Smooth muscle cell (in vitro differentiated cells): ENCODE data around the gene DNER. TPM values are rescaled to one million over a fixed set of nuclear protein-coding genes. Genes with fewer than 3 reads are reported as not detected.
A peak's percentile ranks its signal among the peaks of the same experiment; 100 is the strongest.
"Not testable (repeated sequence)": the region's sequence is repeated elsewhere in the genome, so short reads cannot be mapped to it uniquely, and the experiment has no call there.

Experiments used
- DNase-seq: peaks from one replicate; lab custom pipeline; 2025; ENCODE audit not compliant: unreplicated experiment; lab: John Stamatoyannopoulos, UW
- H2AFZ ChIP-seq: fragments of 200-600 bp; sonication (generic); 2 replicates; pipeline ENCODE4 v1.6.0; 2016; ENCODE audit warnings: antibody characterized with exemption, low read depth, mild to moderate bottlenecking
- H3F3A ChIP-seq: fragments of 200-600 bp; sonication (generic); 2 replicates; pipeline ENCODE4 v1.6.0; 2017; ENCODE audit warnings: antibody characterized with exemption, low read depth
- H3K27ac ChIP-seq: fragments of 200-600 bp; sonication (generic); 2 replicates; pipeline ENCODE4 v1.5.1; 2016; ENCODE audit warnings: low read depth, mild to moderate bottlenecking
- H3K27me3 ChIP-seq: fragments of 200-600 bp; sonication (generic); 2 replicates; pipeline ENCODE4 v1.6.1; 2016; ENCODE audit warnings: low read depth, mild to moderate bottlenecking
- H3K36me3 ChIP-seq: fragments of 200-600 bp; sonication (generic); 2 replicates; pipeline ENCODE4 v1.5.1; 2016; ENCODE audit warnings: low read depth
- H3K4me1 ChIP-seq: fragments of 200-600 bp; sonication (generic); 2 replicates; pipeline ENCODE4 v1.5.1; 2016; ENCODE audit warnings: low read depth
- H3K4me2 ChIP-seq: fragments of 200-600 bp; sonication (generic); 2 replicates; pipeline ENCODE4 v1.6.0; 2016; ENCODE audit warnings: mild to moderate bottlenecking
- H3K4me3 ChIP-seq: fragments of 200-600 bp; sonication (generic); 2 replicates; pipeline ENCODE4 v1.5.1; 2016; ENCODE audit warnings: mild to moderate bottlenecking
- H3K79me2 ChIP-seq: fragments of 200-600 bp; sonication (generic); 2 replicates; pipeline ENCODE4 v1.6.0; 2016; ENCODE audit warnings: low read depth, mild to moderate bottlenecking
- H3K9ac ChIP-seq: fragments of 200-600 bp; sonication (generic); 2 replicates; pipeline ENCODE4 v1.6.0; 2016; ENCODE audit warnings: low read depth
- H3K9me3 ChIP-seq: fragments of 200-600 bp; sonication (generic); replicated peaks from 2 replicates; pipeline ENCODE4 v1.5.1; 2016; ENCODE audit warnings: low read depth
- H4K20me1 ChIP-seq: fragments of 200-600 bp; sonication (generic); 2 replicates; pipeline ENCODE4 v1.6.0; 2016; ENCODE audit warnings: low read depth
- WGBS: methylation state at CpG from one replicate; pipeline ENCODE4 v1.1.7; 2016; ENCODE audit warnings: low lambda C conversion rate; 5-methylcytosine and 5-hydroxymethylcytosine counted together
- polyA plus RNA-seq: library from polyadenylated mRNA; unstranded; fragments of >200 nt; fragmentation: Nextera tagmentation; extraction: Ambion mirVana; gene quantifications from 2 replicates; pipeline ENCODE4 v1.2.1, GENCODE V29; 2016
- total RNA-seq: library from RNA; depleted of rRNA; stranded (reverse); fragments of >200 nt; gene quantifications from 2 replicates; pipeline ENCODE4 v1.2.3, GENCODE V29; 2014
- TF ChIP-seq, protein P1 (sequence below): fragments of 200-600 bp; sonication (generic); IDR thresholded peaks from 2 replicates; pipeline ENCODE4 v1.5.1; 2017; ENCODE audit warnings: borderline replicate concordance, mild to moderate bottlenecking, antibody characterized with exemption; ENCODE audit not compliant: insufficient read depth, poor library complexity, severe bottlenecking

Gene DNER
- total and polyA plus RNA-seq, 2 experiments from 2014 or later = 0.31 to 0.61 TPM

DNA sequence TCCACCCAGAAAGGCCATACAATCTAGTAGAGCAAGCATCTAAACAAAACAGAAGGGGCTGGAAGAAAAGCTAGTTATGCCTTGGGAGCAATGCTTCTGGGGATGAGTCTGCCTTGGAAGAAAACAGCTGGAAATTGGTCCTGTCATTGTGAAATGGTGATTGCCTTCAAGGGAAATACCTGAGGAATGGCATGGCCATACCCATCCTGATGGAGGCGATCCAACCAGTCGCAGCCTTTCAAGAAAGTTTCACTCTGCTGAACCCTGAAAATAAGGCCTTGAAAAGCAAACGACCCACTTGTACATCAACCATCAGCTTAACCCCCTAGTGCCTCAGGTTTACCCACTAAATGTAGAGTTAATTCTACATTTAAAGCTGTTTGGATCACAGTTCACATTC lies 370.7 kb downstream of the DNER start:
- H3K27me3 ChIP-seq = no peaks in the 10 kb centered on the region
- no peaks in the 10 kb centered on the region for H3K4me1 ChIP-seq
- H2AFZ ChIP-seq = no peak overlapping the region
- no peak overlapping the region for H3K9ac ChIP-seq
- H3F3A ChIP-seq = no peaks in the 10 kb centered on the region
- no peak overlapping the region for H3K4me2 ChIP-seq
- TF ChIP-seq, protein P1, sequence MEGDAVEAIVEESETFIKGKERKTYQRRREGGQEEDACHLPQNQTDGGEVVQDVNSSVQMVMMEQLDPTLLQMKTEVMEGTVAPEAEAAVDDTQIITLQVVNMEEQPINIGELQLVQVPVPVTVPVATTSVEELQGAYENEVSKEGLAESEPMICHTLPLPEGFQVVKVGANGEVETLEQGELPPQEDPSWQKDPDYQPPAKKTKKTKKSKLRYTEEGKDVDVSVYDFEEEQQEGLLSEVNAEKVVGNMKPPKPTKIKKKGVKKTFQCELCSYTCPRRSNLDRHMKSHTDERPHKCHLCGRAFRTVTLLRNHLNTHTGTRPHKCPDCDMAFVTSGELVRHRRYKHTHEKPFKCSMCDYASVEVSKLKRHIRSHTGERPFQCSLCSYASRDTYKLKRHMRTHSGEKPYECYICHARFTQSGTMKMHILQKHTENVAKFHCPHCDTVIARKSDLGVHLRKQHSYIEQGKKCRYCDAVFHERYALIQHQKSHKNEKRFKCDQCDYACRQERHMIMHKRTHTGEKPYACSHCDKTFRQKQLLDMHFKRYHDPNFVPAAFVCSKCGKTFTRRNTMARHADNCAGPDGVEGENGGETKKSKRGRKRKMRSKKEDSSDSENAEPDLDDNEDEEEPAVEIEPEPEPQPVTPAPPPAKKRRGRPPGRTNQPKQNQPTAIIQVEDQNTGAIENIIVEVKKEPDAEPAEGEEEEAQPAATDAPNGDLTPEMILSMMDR = no peak
- H3K79me2 ChIP-seq = no peaks in the 10 kb centered on the region
- H4K20me1 ChIP-seq = no peaks in the 10 kb centered on the region
- no peaks in the 10 kb centered on the region for H3K36me3 ChIP-seq
- peak overlapping the region; percentile 47 for H3K27ac ChIP-seq
- no peaks in the 10 kb centered on the region for H3K9me3 ChIP-seq
- H3K4me3 ChIP-seq = no peak overlapping the region
- DNase-seq = no peak
- WGBS = 78% methylated on average over 3 of the region's 3 CpGs

DNA sequence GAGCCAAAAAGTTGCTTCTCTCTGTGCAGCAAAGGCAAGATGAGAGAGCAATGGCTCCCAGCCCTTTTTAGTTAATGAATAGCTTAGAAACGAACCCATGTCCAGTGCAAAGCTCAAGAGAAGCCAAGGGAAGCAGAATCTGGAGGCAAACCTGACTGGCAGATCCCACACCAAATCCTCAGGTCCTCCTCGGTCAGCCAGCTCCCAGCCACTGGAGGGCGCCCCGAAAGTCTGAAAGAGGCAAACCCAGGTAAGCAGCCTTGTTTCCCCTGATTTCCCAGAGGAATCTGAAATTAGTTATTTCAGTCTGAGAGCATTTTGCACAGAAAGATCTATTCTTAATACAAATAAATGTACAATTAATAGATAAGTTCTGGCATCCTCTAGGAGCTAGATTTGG lies 372.0 kb downstream of the DNER start:
- no peak overlapping the region for H2AFZ ChIP-seq
- H3K4me2 ChIP-seq = no peak overlapping the region
- H4K20me1 ChIP-seq = no peaks in the 10 kb centered on the region
- no peak overlapping the region for H3K4me3 ChIP-seq
- 35% methylated on average over 4 of the region's 4 CpGs for WGBS
- no peaks in the 10 kb centered on the region for H3K4me1 ChIP-seq
- no peaks in the 10 kb centered on the region for H3K9me3 ChIP-seq
- no peaks in the 10 kb centered on the region for H3K36me3 ChIP-seq
- TF ChIP-seq, protein P1 = peak; percentile 38
- H3K79me2 ChIP-seq = no peaks in the 10 kb centered on the region
- H3K9ac ChIP-seq = no peak overlapping the region
- DNase-seq = no peak
- no peaks in the 10 kb centered on the region for H3K27me3 ChIP-seq
- H3F3A ChIP-seq = no peaks in the 10 kb centered on the region
- no peak overlapping the region for H3K27ac ChIP-seq

DNA sequence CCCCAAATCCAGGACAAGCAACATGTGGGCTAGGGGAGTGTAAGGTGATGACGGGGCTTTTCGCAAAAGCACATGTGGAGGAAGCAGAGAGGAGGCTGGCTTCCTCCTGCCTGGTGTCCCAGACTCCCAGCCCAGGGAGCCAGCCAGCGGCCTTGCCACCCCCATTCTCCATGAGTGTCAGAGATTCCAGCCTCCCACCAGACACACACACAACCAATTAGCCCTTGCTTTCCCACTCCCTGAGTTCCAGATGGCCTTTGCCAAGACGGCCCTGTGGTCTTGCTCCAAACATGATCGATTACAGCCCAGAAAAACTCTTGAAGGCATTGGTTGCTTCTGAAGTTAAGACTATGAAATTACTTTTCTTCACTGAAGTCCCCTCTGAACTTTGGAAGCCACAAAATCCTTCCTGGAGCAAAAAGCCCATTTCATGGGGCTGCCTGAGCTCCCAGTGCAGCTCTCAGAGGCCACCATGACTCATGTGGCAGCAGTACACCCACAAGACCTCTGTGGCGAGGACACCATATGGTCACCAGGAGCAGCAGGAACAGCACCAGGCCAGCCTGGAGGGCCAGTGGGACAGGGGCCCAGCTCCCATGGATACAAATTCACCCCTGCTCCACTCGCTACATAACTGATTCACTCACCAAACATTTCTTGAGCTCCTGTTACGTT lies 374.1 kb downstream of the DNER start:
- H3K4me1 ChIP-seq = no peaks in the 10 kb centered on the region
- peaks cover 3% of the 10 kb centered on the region for H3F3A ChIP-seq
- no peak for DNase-seq
- H3K79me2 ChIP-seq = no peaks in the 10 kb centered on the region
- H4K20me1 ChIP-seq = no peaks in the 10 kb centered on the region
- H3K9me3 ChIP-seq = no peaks in the 10 kb centered on the region
- no peak overlapping the region for H3K4me3 ChIP-seq
- no peak overlapping the region for H3K9ac ChIP-seq
- 69% methylated on average over 8 of the region's 8 CpGs for WGBS
- H3K27ac ChIP-seq = peak overlapping the region; percentile 61
- TF ChIP-seq, protein P1 = no peak
- no peak overlapping the region for H2AFZ ChIP-seq
- H3K36me3 ChIP-seq = no peaks in the 10 kb centered on the region
- no peak overlapping the region for H3K4me2 ChIP-seq
- no peaks in the 10 kb centered on the region for H3K27me3 ChIP-seq

DNA sequence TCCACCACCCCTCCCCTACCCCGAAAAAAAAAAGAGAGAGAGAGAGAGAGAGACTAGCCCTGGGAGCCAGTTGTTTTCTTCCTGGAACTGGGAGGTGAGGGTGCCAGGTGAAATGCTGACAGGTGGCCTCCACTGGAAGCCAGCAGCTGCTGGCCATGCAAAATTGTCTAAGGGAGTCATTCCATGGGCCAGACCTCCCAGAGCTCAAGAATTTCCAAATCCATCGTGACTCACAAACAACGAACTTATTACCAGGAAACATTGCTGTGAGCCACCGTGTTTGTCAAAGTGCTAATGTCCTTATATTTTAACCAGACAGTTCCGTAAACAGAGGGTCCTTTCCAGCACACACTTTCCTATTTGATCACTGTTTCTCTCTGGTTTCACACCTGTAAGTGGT lies 374.7 kb downstream of the DNER start:
- Histone ChIP-seq H3K27ac (peak overlapping the region; percentile 61), H4K20me1 (no peaks in the 10 kb centered on the region), H3K4me1 (no peaks in the 10 kb centered on the region), H3K4me2 (no peak overlapping the region), H3K27me3 (no peaks in the 10 kb centered on the region), H3K79me2 (no peaks in the 10 kb centered on the region), H3K4me3 (no peak overlapping the region), H3K9me3 (no peaks in the 10 kb centered on the region), H3K36me3 (no peaks in the 10 kb centered on the region), H3K9ac (no peak overlapping the region), H3F3A (peaks cover 3% of the 10 kb centered on the region), H2AFZ (no peak overlapping the region)
- TF ChIP-seq, protein P1 = no peak
- 60% methylated on average over 5 of the region's 5 CpGs for WGBS
- DNase-seq = no peak

DNA sequence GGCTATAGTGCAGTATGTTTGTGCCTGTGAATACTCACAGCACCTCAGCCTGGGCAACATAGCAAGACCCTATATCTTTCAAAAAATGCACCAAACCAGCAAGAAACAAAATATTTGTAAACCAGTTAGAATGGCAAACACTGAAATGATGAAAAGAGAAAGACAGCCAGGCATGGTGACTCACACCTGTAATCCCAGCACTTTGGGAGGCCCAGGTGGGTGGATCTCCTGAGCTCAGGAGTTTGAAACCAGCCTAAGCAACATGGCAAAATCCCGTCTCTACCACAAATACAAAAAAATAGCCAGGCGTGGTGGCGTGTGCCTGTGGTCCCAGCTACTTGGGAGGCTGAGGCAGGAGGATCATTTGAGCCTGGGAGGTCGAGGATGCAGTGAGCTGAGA lies 375.2 kb downstream of the DNER start:
- not testable (repeated sequence) for DNase-seq, H3K9me3 ChIP-seq, H3K4me2 ChIP-seq, H3K27me3 ChIP-seq, H3F3A ChIP-seq, H3K79me2 ChIP-seq, H3K4me1 ChIP-seq, H2AFZ ChIP-seq, H3K4me3 ChIP-seq, H3K9ac ChIP-seq, H3K27ac ChIP-seq, H4K20me1 ChIP-seq, H3K36me3 ChIP-seq
- WGBS = 91% methylated on average over 4 of the region's 4 CpGs
